ENCODE measurements around the gene TMEM167B.

Gene TMEM167B

DNA sequence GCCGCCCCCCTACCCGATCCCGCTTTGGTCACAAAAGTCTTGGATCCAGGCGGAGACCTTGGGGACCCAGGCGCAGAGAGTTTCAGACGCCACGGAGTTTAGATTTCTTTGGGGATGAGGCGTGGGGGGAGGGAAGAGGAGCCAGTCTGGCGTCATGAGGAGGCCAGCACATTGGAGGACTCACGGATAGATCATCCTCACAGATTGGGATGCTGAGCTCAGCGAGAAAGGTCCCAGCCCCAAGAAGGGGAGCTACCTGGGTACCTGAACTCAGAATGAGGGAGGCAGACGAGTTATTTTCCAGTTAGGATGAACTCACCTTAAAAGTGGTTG, 23.7 kb downstream of the TMEM167B start:
- no peaks in the 10 kb centered on the region for H3K79me2 ChIP-seq (ENCODE audit: control insufficient read depth, insufficient read depth, low read length, unreplicated experiment)
- H2AFZ ChIP-seq (ENCODE audit: low read length, unreplicated experiment), result peak overlapping the region; percentile 27
- H3K27ac ChIP-seq (ENCODE audit: low read depth, low read length), result no peak overlapping the region
- H3K4me1 ChIP-seq (ENCODE audit: control insufficient read depth, insufficient read depth, low read length, unreplicated experiment), result peaks cover 12% of the 10 kb centered on the region
- H3K4me3 ChIP-seq (ENCODE audit: low read depth, low read length), result peak overlapping the region; percentile 77
- no peaks in the 10 kb centered on the region for H3K36me3 ChIP-seq (ENCODE audit: insufficient read depth, low read length)
- peaks cover 28% of the 10 kb centered on the region for H3K27me3 ChIP-seq (ENCODE audit: insufficient read depth, low read length)

- Histone ChIP-seq H3K27me3 (ENCODE audit: insufficient read depth, low read length) (peaks cover 28% of the 10 kb centered on the region), H3K27ac (ENCODE audit: low read depth, low read length) (no peak overlapping the region), H3K4me1 (ENCODE audit: control insufficient read depth, insufficient read depth, low read length, unreplicated experiment) (peaks cover 12% of the 10 kb centered on the region)
Measured at GRCh38 chr1:109115685-109116084, 25.1 kb downstream of the TMEM167B start.

GRCh38 chr1:109116286-109116685, 25.7 kb downstream of the TMEM167B start:
- H3K79me2 ChIP-seq (ENCODE audit: control insufficient read depth, insufficient read depth, low read length, unreplicated experiment), result no peaks in the 10 kb centered on the region
- peaks cover 12% of the 10 kb centered on the region for H3K4me1 ChIP-seq (ENCODE audit: control insufficient read depth, insufficient read depth, low read length, unreplicated experiment)
- peaks cover 28% of the 10 kb centered on the region for H3K27me3 ChIP-seq (ENCODE audit: insufficient read depth, low read length)
- H2AFZ ChIP-seq (ENCODE audit: low read length, unreplicated experiment), result no peak overlapping the region
- H3K4me3 ChIP-seq (ENCODE audit: low read depth, low read length), result no peak overlapping the region
- no peaks in the 10 kb centered on the region for H3K36me3 ChIP-seq (ENCODE audit: insufficient read depth, low read length)
- H3K27ac ChIP-seq (ENCODE audit: low read depth, low read length), result no peak overlapping the region

More at GRCh38 chr1:109115685-109116084, 25.1 kb downstream of the TMEM167B start:
- Histone ChIP-seq H3K36me3 (ENCODE audit: insufficient read depth, low read length) (no peaks in the 10 kb centered on the region), H3K4me3 (ENCODE audit: low read depth, low read length) (no peak overlapping the region), H3K79me2 (ENCODE audit: control insufficient read depth, insufficient read depth, low read length, unreplicated experiment) (no peaks in the 10 kb centered on the region), H2AFZ (ENCODE audit: low read length, unreplicated experiment) (no peak overlapping the region)

DNA sequence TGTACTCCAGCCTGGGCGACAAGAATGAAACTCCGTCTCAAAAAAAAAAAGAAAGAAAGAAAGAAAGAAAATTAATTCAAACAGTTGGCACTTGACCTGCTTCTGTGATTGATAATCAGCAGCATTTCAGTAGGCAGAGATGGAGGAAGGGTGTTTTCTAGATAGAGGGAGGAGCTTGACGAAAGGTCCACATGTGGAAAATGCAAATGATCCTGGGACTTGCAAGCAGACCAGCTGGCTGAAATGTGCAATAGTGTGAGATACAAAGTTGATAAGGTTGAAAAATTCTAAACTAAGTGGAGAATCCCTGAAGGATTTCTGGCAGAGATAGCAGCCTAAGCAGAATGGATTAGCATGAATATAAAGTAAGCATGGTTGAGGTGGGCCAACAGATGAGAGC, 27.5 kb downstream of the TMEM167B start:
- Histone ChIP-seq H3K27me3 (ENCODE audit: insufficient read depth, low read length) (peaks cover 26% of the 10 kb centered on the region), H3K36me3 (ENCODE audit: insufficient read depth, low read length) (no peaks in the 10 kb centered on the region), H3K4me1 (ENCODE audit: control insufficient read depth, insufficient read depth, low read length, unreplicated experiment) (peaks cover 7% of the 10 kb centered on the region), H3K4me3 (ENCODE audit: low read depth, low read length) (no peak overlapping the region), H3K27ac (ENCODE audit: low read depth, low read length) (no peak overlapping the region), H2AFZ (ENCODE audit: low read length, unreplicated experiment) (no peak overlapping the region), H3K79me2 (ENCODE audit: control insufficient read depth, insufficient read depth, low read length, unreplicated experiment) (no peaks in the 10 kb centered on the region)

DNA sequence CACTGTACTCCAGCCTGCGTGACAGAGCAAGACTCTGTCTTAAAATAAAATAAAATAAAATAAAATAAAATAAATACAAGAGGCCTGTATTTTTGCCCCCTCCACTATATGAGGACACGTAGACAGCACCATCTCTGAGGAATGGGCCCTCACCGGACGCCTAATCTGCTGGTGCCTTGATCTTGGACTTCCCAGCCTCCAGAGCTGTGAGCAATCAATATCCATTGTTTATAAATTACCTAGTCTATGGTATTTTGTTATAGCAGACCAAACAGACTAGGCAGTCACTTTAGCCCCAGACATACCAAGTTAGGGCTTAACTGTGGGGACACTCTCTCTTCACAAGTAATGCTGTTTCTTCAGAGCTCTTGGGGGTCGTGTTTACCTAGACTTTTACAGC, 29.8 kb downstream of the TMEM167B start:
- no peak overlapping the region for H2AFZ ChIP-seq (ENCODE audit: low read length, unreplicated experiment)
- no peak overlapping the region for H3K27ac ChIP-seq (ENCODE audit: low read depth, low read length)
- H3K27me3 ChIP-seq (ENCODE audit: insufficient read depth, low read length), result peaks cover 5% of the 10 kb centered on the region; the same call in 1 of the 2 replicates
- no peaks in the 10 kb centered on the region for H3K36me3 ChIP-seq (ENCODE audit: insufficient read depth, low read length)
- no peak overlapping the region for H3K4me3 ChIP-seq (ENCODE audit: low read depth, low read length)
- H3K79me2 ChIP-seq (ENCODE audit: control insufficient read depth, insufficient read depth, low read length, unreplicated experiment), result no peaks in the 10 kb centered on the region
- no peaks in the 10 kb centered on the region for H3K4me1 ChIP-seq (ENCODE audit: control insufficient read depth, insufficient read depth, low read length, unreplicated experiment)

DNA sequence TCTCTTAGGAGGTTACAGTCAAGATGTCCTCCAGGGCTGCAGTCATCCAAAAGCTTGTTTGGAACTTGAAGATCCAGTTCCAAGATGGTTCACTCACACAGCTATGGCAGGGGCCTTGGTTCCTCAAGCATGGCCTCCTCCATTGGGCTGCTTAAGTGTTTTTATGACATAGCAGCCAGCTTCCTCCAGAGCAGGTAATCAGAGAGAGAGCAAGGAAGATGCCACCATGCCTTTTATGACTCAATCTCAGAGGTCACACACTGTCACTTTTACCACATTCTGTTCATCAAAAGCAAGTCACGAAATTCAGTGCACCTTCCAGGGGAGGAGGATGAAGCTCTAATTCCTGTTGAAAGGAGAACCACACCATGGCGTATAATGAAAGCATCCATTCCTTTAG, 40.5 kb downstream of the TMEM167B start:
- Histone ChIP-seq H3K36me3 (ENCODE audit: insufficient read depth, low read length) (no peaks in the 10 kb centered on the region), H3K4me1 (ENCODE audit: control insufficient read depth, insufficient read depth, low read length, unreplicated experiment) (peaks cover 10% of the 10 kb centered on the region), H2AFZ (ENCODE audit: low read length, unreplicated experiment) (no peak overlapping the region), H3K79me2 (ENCODE audit: control insufficient read depth, insufficient read depth, low read length, unreplicated experiment) (no peaks in the 10 kb centered on the region), H3K4me3 (ENCODE audit: low read depth, low read length) (no peak overlapping the region), H3K27ac (ENCODE audit: low read depth, low read length) (no peak overlapping the region), H3K27me3 (ENCODE audit: insufficient read depth, low read length) (no peaks in the 10 kb centered on the region)

DNA sequence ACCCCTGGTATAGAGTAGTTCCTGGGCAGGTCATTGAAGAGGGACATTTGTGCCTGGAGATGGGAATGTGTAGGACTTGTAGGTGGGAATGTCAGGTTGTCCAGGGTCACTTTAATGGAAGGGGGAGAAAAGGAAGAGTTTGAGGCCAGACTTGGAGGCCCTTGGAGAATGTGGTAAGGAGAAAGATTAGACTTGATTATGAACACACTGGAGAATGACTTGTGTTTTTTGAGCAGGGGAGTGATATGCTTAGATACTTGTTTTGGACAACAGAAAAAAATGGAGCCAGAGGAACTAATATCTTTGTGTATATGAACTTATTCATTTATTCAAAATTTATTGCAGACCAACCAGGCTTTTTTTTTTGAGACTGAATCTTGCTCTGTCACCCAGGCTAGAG, 41.2 kb downstream of the TMEM167B start:
- Histone ChIP-seq H3K27ac (ENCODE audit: low read depth, low read length) (no peak overlapping the region), H3K27me3 (ENCODE audit: insufficient read depth, low read length) (no peaks in the 10 kb centered on the region)

DNA sequence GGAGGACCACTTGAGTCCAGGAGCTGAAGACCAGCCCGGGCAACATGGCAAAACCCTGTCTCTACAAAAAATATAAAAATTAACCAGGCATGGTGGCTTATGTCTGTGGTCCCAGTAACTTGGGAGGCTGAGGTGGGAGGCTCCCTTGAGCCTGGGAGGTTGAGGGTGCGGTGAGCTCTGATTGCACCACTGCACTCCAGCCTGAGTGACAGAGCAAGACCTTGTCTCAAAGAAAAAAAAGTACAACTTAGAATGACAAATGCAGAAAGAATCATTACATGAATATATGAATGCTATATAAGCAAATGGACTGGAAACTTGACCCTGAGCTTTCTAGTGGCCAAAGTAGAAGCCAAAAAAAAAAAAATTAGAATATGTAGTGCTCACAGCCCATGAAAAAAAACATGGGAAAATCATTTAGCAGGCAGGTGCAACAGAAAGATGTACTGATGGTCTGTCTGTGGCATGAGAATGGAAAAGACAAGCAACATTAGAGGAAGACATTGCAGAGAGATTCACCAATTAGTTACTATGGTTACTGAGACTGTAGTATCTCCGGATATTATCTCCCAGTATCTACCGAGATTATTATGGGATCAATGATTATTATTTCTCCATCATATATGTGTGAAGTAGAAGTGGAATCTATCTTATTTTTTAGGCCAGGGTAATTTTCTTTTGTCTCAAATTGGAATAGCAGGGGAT, 42.6 kb downstream of the TMEM167B start:
- no peaks in the 10 kb centered on the region for H3K27me3 ChIP-seq (ENCODE audit: insufficient read depth, low read length)
- H3K4me3 ChIP-seq (ENCODE audit: low read depth, low read length), result no peak overlapping the region
- H2AFZ ChIP-seq (ENCODE audit: low read length, unreplicated experiment), result no peak overlapping the region
- no peaks in the 10 kb centered on the region for H3K79me2 ChIP-seq (ENCODE audit: control insufficient read depth, insufficient read depth, low read length, unreplicated experiment)
- peaks cover 10% of the 10 kb centered on the region for H3K4me1 ChIP-seq (ENCODE audit: control insufficient read depth, insufficient read depth, low read length, unreplicated experiment)
- no peaks in the 10 kb centered on the region for H3K36me3 ChIP-seq (ENCODE audit: insufficient read depth, low read length)
- no peak overlapping the region for H3K27ac ChIP-seq (ENCODE audit: low read depth, low read length)

More for the DNA sequence above, 41.2 kb downstream of the TMEM167B start:
- Histone ChIP-seq H3K79me2 (ENCODE audit: control insufficient read depth, insufficient read depth, low read length, unreplicated experiment) (no peaks in the 10 kb centered on the region), H3K4me1 (ENCODE audit: control insufficient read depth, insufficient read depth, low read length, unreplicated experiment) (peaks cover 10% of the 10 kb centered on the region), H2AFZ (ENCODE audit: low read length, unreplicated experiment) (no peak overlapping the region), H3K4me3 (ENCODE audit: low read depth, low read length) (no peak overlapping the region), H3K36me3 (ENCODE audit: insufficient read depth, low read length) (no peaks in the 10 kb centered on the region)

DNA sequence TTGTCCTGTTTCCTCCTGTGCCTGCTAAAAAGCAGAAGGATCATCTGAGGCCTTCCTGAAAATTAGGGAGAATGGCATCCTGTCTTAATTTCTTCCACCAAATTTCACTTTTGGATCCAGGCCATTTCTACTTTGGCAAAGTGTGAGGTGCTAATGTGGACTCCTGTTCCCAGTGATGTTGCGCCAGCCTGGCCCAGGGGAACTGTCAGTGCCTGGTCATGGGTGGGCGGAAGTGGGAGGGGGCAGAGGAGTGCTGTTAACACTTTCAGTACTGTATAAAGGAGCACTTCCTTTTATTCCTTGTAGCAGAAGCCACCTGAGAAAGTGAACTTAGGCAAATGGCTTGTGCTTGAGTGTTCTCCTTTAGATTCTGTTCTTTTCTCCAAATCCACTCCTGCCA, 43.3 kb downstream of the TMEM167B start:
- H3K79me2 ChIP-seq (ENCODE audit: control insufficient read depth, insufficient read depth, low read length, unreplicated experiment), result no peaks in the 10 kb centered on the region
- H3K4me3 ChIP-seq (ENCODE audit: low read depth, low read length), result no peak overlapping the region
- peaks cover 10% of the 10 kb centered on the region for H3K4me1 ChIP-seq (ENCODE audit: control insufficient read depth, insufficient read depth, low read length, unreplicated experiment)
- no peaks in the 10 kb centered on the region for H3K27me3 ChIP-seq (ENCODE audit: insufficient read depth, low read length)
- H3K27ac ChIP-seq (ENCODE audit: low read depth, low read length), result no peak overlapping the region
- H3K36me3 ChIP-seq (ENCODE audit: insufficient read depth, low read length), result no peaks in the 10 kb centered on the region
- no peak overlapping the region for H2AFZ ChIP-seq (ENCODE audit: low read length, unreplicated experiment)

DNA sequence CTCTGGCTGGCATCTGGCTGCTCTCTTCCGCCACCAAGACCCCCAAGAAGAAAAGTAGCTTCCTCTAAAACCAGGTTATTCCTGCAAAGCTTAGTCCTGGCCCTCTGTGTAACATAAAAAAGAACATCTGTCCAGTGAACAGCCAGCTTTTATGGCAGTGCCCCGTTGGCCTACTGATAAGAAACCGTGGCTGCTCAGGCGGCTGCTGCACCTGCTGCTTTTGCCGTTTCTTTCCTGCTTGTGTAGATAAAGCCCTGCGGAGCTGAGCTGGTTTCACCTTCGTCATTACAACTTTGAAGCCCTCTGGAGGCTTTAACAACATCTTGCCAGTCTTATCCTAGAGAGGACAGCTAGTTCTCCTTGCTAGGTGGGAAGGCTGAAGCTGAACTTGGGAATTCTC, 43.9 kb downstream of the TMEM167B start:
- H3K27me3 ChIP-seq (ENCODE audit: insufficient read depth, low read length), result no peaks in the 10 kb centered on the region
- peaks cover 10% of the 10 kb centered on the region for H3K4me1 ChIP-seq (ENCODE audit: control insufficient read depth, insufficient read depth, low read length, unreplicated experiment)
- H3K27ac ChIP-seq (ENCODE audit: low read depth, low read length), result no peak overlapping the region
- no peaks in the 10 kb centered on the region for H3K79me2 ChIP-seq (ENCODE audit: control insufficient read depth, insufficient read depth, low read length, unreplicated experiment)
- H2AFZ ChIP-seq (ENCODE audit: low read length, unreplicated experiment), result no peak overlapping the region
- H3K4me3 ChIP-seq (ENCODE audit: low read depth, low read length), result no peak overlapping the region
- no peaks in the 10 kb centered on the region for H3K36me3 ChIP-seq (ENCODE audit: insufficient read depth, low read length)

DNA sequence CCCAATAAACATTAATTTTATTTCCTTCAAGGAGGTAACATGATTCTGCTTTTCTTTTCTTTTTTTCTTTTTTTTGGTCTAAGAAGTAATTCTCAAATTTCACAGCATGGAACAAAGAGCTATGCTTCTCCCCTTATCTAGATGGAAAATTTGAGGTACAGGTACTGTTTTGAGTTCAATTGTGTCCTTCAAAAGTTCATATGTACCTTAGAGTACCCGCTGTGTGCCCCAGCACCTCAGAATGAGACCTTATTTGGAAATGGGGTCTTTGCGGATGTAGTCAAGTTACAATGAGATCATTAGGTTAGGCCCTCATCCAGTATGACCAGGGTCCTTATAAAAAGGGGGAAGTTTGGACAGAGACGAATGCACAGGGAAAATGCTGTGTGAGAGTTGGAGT, 45.4 kb downstream of the TMEM167B start:
- H3K27me3 ChIP-seq (ENCODE audit: insufficient read depth, low read length), result no peaks in the 10 kb centered on the region
- no peaks in the 10 kb centered on the region for H3K79me2 ChIP-seq (ENCODE audit: control insufficient read depth, insufficient read depth, low read length, unreplicated experiment)

More for the DNA sequence above, 45.4 kb downstream of the TMEM167B start:
- H3K36me3 ChIP-seq (ENCODE audit: insufficient read depth, low read length), result no peaks in the 10 kb centered on the region
- H3K27ac ChIP-seq (ENCODE audit: low read depth, low read length), result no peak overlapping the region
- no peak overlapping the region for H3K4me3 ChIP-seq (ENCODE audit: low read depth, low read length)
- peaks cover 10% of the 10 kb centered on the region for H3K4me1 ChIP-seq (ENCODE audit: control insufficient read depth, insufficient read depth, low read length, unreplicated experiment)
- H2AFZ ChIP-seq (ENCODE audit: low read length, unreplicated experiment), result no peak overlapping the region
